Stimulated activated CD4-positive, alpha-beta T cell treated with anti-CD3 and anti-CD28 coated beads, Interleukin-15, amount 100 ng/mL, for 1 hour (primary cell): ENCODE results near the gene CCDC30.
A peak's percentile ranks its signal among the peaks of the same experiment; 100 is the strongest.
"Not testable (repeated sequence)": the region's sequence is repeated elsewhere in the genome, so short reads cannot be mapped to it uniquely, and the experiment has no call there.

Source experiments
- DNase-seq, 2 donors: peaks; one replicate each; pipeline ENCODE4 v3.0.0-alpha.2; 2020; ENCODE audit warnings: low read depth in 1 of 2, low spot score in 1 of 2

The CCDC30 gene

GRCh38 chr1:42450061-42450460 lies 13.0 kb upstream of the CCDC30 start:
- no peak for DNase-seq

GRCh38 chr1:42453386-42453785 lies 9.7 kb upstream of the CCDC30 start:
- no peak for DNase-seq

- no peak for DNase-seq
These were observed 8.7 kb upstream of the CCDC30 start for GRCh38 chr1:42454403-42454802.

DNA sequence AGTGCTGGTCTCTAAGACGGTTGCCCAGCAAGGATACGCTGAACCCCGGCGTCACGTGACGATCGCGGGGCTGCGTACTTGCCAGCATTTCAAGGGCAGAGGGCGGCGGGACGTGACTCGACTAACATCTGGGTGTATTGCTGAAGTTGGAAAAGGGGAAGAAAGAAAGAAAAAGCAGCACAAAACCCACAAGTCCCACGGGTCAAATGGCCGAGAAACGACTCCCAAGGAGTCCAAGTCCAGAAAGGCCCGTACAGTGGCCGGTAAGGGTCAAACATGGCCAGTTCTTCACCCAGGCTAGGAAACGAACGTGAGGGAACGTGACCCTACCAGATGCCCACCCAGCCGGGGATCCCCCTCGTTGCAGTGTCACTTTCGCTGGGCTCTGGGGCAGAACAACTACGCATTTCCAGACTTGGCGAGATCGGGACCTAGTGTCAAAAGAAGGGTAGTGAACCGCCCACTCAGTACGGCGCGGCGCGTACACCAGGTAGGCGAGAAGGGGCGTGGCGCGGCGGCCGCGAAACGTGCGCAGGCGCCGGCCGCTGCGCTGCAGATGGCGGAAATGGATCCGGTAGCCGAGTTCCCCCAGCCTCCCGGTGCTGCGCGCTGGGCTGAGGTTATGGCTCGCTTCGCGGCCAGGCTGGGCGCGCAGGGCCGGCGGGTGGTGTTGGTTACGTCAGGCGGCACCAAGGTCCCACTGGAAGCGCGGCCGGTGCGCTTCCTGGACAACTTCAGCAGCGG lies 6.9 kb upstream of the CCDC30 start, which contains the start of the genes PPCS and ZMYND12:
Gene PPCS (plus strand): TSS at position 534 of the 744 bp plus-strand sequence. CDS start 23 bp downstream, at position 557.
Gene ZMYND12 (minus strand): TSS at position 13 of the 744 bp plus-strand sequence. CDS start 25 bp downstream, outside the sequence.
- DNase-seq = peak; percentile 81 to 89

DNA sequence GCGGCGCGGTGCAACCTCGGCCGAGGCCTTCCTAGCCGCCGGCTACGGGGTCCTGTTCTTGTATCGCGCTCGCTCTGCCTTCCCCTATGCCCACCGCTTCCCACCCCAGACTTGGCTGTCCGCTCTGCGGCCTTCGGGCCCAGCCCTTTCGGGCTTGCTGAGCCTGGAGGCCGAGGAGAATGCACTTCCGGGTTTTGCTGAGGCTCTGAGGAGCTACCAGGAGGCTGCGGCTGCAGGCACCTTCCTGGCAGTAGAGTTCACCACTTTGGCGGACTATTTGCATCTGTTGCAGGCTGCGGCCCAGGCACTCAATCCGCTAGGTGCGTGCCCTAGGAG lies 6.4 kb upstream of the CCDC30 start:
- peak in 1 of 2 donors; percentile 39 for DNase-seq

DNA sequence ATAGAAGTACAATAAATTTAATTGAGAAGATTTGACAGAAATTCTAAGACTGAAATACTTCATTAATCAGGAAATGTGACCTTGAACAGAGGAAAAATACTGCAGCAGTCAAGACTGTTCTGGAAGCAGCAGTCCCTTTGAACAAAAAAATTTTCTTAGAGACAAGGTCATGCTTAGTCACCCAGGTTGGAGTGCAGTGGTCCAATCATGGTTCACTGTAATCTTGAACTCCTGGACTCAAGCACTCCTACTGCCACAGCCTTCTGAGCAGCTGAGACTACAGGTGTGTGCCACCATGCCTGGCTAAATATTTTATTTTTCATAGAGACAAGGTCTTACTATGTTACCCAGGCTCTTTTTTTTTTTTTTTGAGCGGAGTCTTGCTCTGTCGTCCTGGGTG lies 1.9 kb upstream of the CCDC30 start:
- DNase-seq = no peak

GRCh38 chr1:42463921-42464320 lies 835 bp downstream of the CCDC30 start:
- DNase-seq = no peak

- no peak for DNase-seq
These were observed 2.9 kb downstream of the CCDC30 start for GRCh38 chr1:42466030-42466429.

GRCh38 chr1:42469727-42470126 lies 6.6 kb downstream of the CCDC30 start:
- DNase-seq = no peak

- no peak for DNase-seq
These were observed 13.5 kb downstream of the CCDC30 start for GRCh38 chr1:42476605-42477004.

- DNase-seq = not testable (repeated sequence)
These were observed 14.3 kb downstream of the CCDC30 start for GRCh38 chr1:42477354-42477753.

GRCh38 chr1:42477775-42478174 lies 14.7 kb downstream of the CCDC30 start:
- DNase-seq = no peak

DNA sequence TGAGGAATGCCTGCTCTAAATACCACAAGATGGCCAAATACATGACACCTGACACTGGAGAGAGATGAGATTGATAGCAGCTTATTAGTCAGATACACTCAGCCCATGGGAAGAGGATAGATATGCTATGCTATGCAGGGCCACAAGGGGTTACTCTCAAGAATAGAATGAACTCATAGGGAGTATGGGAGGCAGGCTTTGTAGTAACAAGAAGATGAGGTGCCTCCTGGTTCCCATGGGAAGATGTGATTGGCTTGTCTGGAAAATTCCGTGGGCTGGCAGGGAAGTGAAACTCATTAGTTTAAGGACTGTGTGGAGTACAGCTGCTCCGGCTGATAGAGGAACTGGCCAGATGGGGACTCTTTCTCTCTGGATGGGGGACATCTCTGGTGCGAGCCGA lies 16.5 kb downstream of the CCDC30 start:
- no peak for DNase-seq

- DNase-seq = no peak
These were observed 17.8 kb downstream of the CCDC30 start for GRCh38 chr1:42480921-42481320.

DNA sequence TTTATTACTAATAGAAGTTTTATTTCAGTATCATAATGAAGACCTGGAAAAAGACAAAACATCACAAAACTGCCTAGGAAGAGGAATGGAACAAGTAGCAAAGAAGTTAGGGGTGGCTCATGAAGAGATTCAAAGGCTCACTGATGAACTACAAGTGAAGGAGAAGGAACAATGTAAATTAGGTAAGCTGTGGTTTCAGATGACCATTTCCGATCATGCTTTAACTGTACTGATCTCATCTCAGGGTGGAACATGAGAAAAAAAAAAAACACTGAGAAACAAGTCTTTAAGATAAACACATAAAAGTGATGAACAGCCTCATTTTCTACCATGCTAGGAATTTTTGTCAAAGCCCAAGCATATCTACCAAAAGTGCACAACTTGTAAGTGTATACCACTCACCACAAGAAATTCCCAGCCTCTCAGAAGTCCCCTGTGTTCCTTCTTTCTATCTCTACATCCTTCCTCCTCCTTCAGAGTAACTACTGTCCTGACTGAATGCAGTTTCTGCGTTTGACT lies 19.6 kb downstream of the CCDC30 start:
- no peak for DNase-seq

DNA sequence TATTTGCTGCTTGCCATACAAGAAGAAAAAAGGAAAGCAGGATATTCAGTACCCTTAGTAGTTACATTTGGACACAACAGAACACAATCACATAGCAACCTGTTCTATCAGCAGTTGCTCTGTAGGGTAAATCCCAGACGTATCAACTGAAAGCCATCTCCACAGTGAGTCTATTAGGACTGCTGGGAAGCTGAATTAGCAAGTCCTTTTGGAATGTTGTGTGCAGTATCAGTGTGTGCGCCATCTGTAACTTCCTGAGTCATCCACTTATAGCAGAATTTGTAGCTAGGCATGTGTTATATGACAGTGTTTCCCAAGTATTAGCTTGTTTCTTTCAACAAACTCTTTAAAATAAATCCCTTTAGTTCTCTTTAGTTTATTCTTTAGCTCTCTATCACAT lies 21.3 kb downstream of the CCDC30 start:
- DNase-seq = no peak

DNA sequence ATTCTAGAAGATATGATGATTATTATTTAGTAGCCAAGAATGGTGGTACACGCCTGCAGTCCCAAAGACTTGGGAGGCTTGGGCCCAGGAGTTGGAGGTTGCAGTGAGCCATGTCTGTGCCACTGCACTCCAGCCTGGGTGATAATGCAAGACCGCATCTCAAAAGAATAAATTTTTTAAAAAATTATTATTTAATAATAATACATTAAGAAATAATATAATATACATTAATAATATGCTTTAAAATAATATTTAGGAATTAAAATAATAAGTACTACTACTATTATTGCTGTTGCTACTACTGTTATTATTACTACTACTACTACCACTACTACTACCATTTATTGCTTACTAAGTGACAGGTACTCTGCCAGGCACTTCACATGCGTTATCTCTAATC lies 27.2 kb downstream of the CCDC30 start:
- DNase-seq = no peak

GRCh38 chr1:42502031-42502430 lies 38.9 kb downstream of the CCDC30 start:
- not testable (repeated sequence) for DNase-seq

DNA sequence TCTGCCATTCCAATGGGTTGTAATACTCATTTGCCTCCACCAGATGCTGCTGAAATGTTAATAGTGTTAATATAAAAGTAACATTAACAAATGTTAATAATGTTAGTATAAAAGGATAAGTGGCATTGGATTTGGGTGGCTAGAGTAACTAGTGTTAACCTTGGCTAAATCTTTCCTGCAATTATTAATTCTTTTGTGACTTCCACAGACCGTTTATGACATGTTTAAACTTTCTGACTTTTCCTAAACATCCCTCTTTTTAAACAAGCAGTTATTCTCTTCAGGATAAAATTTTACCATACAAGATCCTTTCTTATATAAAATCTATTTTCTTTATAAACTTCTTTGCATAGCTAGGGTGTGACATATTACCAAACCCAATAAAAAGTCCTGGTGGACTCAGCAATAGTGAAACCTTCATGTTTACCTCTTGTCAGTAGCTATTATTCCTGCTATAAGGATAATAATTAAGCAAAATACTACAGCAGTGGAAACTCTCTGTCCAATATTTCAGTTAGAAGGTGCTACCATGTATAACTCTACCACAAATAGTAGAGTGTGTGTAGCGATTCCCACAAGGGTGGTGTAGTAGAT lies 41.5 kb downstream of the CCDC30 start:
- DNase-seq = no peak

DNA sequence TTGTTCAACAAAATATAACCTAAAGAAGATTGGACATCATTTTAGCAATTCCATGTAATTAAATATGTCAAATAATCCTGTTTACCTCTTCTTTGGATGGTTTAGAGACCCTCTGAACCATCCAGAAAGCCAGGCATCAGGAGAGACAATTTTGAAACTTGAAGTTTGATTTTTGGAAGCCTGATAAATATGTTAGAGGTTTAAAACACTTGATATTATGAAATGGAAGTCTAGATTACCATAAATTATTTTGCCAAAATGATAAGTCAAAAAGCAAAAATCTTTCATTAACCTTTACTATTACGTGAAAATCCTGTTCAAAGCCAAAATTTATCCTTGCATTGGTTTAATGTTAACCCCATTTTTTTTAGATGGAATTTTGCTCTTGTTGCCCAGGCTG lies 43.5 kb downstream of the CCDC30 start:
- DNase-seq = no peak

GRCh38 chr1:42511581-42512155 lies 48.6 kb downstream of the CCDC30 start:
- not testable (repeated sequence) for DNase-seq

DNA sequence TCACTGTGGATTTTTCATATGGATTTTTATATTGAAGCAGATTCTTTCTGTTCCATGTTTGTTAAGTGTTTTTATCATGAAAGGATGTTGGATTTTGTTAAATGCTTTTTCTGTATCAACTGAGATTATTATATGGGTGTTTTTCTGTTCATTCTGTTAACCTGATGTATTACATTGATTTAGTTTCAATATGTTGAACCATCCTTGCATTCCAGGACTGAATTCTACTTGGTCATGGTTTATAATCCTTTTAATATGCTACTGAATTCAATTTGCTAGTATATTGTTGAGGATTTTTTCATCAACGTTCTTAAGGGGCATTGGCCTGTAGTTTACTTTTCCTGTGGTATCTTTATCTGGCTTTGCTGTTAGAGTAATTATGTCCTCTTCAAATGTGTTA lies 55.8 kb downstream of the CCDC30 start:
- DNase-seq = no peak
